HepG2 (cell line): Measurements from ENCODE around the gene PSKH1. TPM values are rescaled to one million over a fixed set of nuclear protein-coding genes. Genes with fewer than 3 reads are reported as not detected.

Experiments
- ADNP ChIP-seq: sonication (generic); formaldehyde crosslinking; IDR thresholded peaks from 2 replicates; pipeline ENCODE4 v1.4.0; 2020; ENCODE audit warnings: missing genetic modification reagents
- BHLHE40 ChIP-seq: IDR thresholded peaks from 2 replicates; pipeline ENCODE4 v1.6.1; 2011; ENCODE audit warnings: low read length, improper control_type of control experiment
- ELK4 ChIP-seq: sonication (generic); formaldehyde crosslinking; IDR thresholded peaks from 2 replicates; pipeline ENCODE4 v1.9.0; 2021; ENCODE audit warnings: missing genetic modification reagents, borderline replicate concordance
- GATAD1 ChIP-seq: IDR thresholded peaks from 2 replicates; pipeline ENCODE4 v1.6.1; 2016; ENCODE audit warnings: missing genetic modification reagents, missing compliant biosample characterization
- GRHL1 ChIP-seq: sonication (generic); formaldehyde crosslinking; conservative IDR thresholded peaks from 2 replicates; pipeline ENCODE4 v1.8.0; 2022; ENCODE audit warnings: missing genetic modification reagents
- HBP1 ChIP-seq: IDR thresholded peaks from 2 replicates; pipeline ENCODE4 v1.6.1; 2016; ENCODE audit warnings: low read depth, control low read depth
- NR0B2 ChIP-seq: sonication (generic); formaldehyde crosslinking; IDR thresholded peaks from 2 replicates; pipeline ENCODE4 v1.4.0; 2020; ENCODE audit warnings: mild to moderate bottlenecking, missing genetic modification reagents
- PCBP2 ChIP-seq: fragments of 200-400 bp; formaldehyde crosslinking; optimal IDR thresholded peaks from 2 replicates; pipeline ENCODE3; 2018; ENCODE audit warnings: low read length, low read depth; ENCODE audit not compliant: poor library complexity, severe bottlenecking
- PRMT3 ChIP-seq: sonication (generic); formaldehyde crosslinking; IDR thresholded peaks from 2 replicates; pipeline ENCODE4 v1.8.1; 2022; ENCODE audit warnings: low read depth, mild to moderate bottlenecking, moderate library complexity, missing genetic modification reagents, borderline replicate concordance
- SCMH1 ChIP-seq: sonication (generic); formaldehyde crosslinking; IDR thresholded peaks from 2 replicates; pipeline ENCODE4 v1.9.0; 2021; ENCODE audit warnings: missing genetic modification reagents, mild to moderate bottlenecking, borderline replicate concordance
- SETDB1 ChIP-seq: sonication (generic); formaldehyde crosslinking; IDR thresholded peaks from 2 replicates; pipeline ENCODE4 v1.5.1; 2020; ENCODE audit warnings: missing genetic modification reagents, mild to moderate bottlenecking, borderline replicate concordance
- SIN3A ChIP-seq: IDR thresholded peaks from 2 replicates; pipeline ENCODE4 v1.6.1; 2011; ENCODE audit warnings: low read depth, mild to moderate bottlenecking, control low read depth, low read length, borderline replicate concordance
- SIX1 ChIP-seq: sonication (generic); formaldehyde crosslinking; IDR thresholded peaks from 2 replicates; pipeline ENCODE4 v1.4.0; 2020; ENCODE audit warnings: missing genetic modification reagents, borderline replicate concordance
- SOX13 ChIP-seq, 3 experiments: fragments of 450-650 bp in 1 of 3; sonication (generic) in 1 of 3; formaldehyde crosslinking in 1 of 3; IDR thresholded peaks in 2 of 3; conservative IDR thresholded peaks in 1 of 3; 2 replicates each; pipeline versions ENCODE4 v1.5.0 to v1.6.1; 2016 to 2020; ENCODE audit warnings: antibody characterized with exemption in 1 of 3, mild to moderate bottlenecking in 1 of 3, missing compliant biosample characterization in 1 of 3, missing genetic modification reagents in 1 of 3, moderate library complexity in 1 of 3
- TBX3 ChIP-seq: fragments of 450-650 bp; IDR thresholded peaks from 2 replicates; pipeline ENCODE4 v1.6.1; 2017; ENCODE audit warnings: antibody characterized with exemption, mild to moderate bottlenecking, inconsistent platforms, borderline replicate concordance
- WIZ ChIP-seq: sonication (generic); formaldehyde crosslinking; IDR thresholded peaks from 2 replicates; pipeline ENCODE4 v1.5.1; 2020; ENCODE audit warnings: mild to moderate bottlenecking, missing genetic modification reagents
- ZBED4 ChIP-seq: sonication (generic); formaldehyde crosslinking; IDR thresholded peaks from 2 replicates; pipeline ENCODE4 v1.4.0; 2020; ENCODE audit warnings: missing genetic modification reagents, borderline replicate concordance
- ZBTB3 ChIP-seq: sonication (generic); formaldehyde crosslinking; IDR thresholded peaks from 2 replicates; pipeline ENCODE4 v1.4.0; 2020; ENCODE audit warnings: low read depth, mild to moderate bottlenecking, moderate library complexity, missing genetic modification reagents, borderline replicate concordance
- ZMYM4 ChIP-seq: sonication (generic); formaldehyde crosslinking; IDR thresholded peaks from 2 replicates; pipeline ENCODE4 v1.8.1; 2023; ENCODE audit warnings: mild to moderate bottlenecking, missing genetic modification reagents
- polyA plus RNA-seq, 8 experiments: library from polyadenylated mRNA; depleted of rRNA in 3 of 8; stranded (reverse) in 7 of 8; unstranded in 1 of 8; fragments of >200 nt; fragmentation: Illumina TruSeq in 4 of 8; extraction: Trizol in 4 of 8; gene quantifications; 2 replicates each; pipeline versions ENCODE4 v1.2.1 to v1.2.3, GENCODE V29; 2011 to 2016; ENCODE audit warnings: low read depth in 4 of 8, missing spikeins in 1 of 8, mixed read lengths in 1 of 8; ENCODE audit not compliant: insufficient read depth in 1 of 8
- total RNA-seq, 5 experiments: library from RNA; depleted of rRNA; stranded (reverse); fragments of >200 nt; fragmentation: Illumina TruSeq; extraction: Trizol; gene quantifications; 2 replicates each; pipeline ENCODE4 v1.2.3, GENCODE V29; 2016; ENCODE audit warnings: low read depth in 1 of 5

The PSKH1 gene
- total and polyA plus RNA-seq, 2 of the 13 experiments (the other 11 are each of a cell fraction or from before 2014, with no cell fraction given): 8.4 to 19.1 TPM

GRCh38 chr16:67969254-67970039, 76.4 kb downstream of the PSKH1 start (continued):
- TF ChIP-seq ADNP (CRISPR knock-in tag) (0 out of 2 replicates have a peak, but pooled peaks have one; percentile 8), GATAD1 (CRISPR knock-in tag) (no peak), WIZ (CRISPR knock-in tag) (no peak), PRMT3 (CRISPR knock-in tag) (no peak), ELK4 (CRISPR knock-in tag) (no peak), BHLHE40 (no peak), SETDB1 (CRISPR knock-in tag) (no peak), SCMH1 (CRISPR knock-in tag) (no peak), ZMYM4 (CRISPR knock-in tag) (peak; percentile 74), SOX13 (IDR thresholded peaks at IDR 0.05) (no peak), SOX13 (CRISPR knock-in tag; conservative IDR thresholded peaks at IDR 0.05 in 1 of 2, IDR thresholded peaks at IDR 0.05 in 1 of 2) (0 out of 4 replicates have a peak, but pooled peaks of 1 of the 2 experiments have one; percentile 20), TBX3 (no peak), PCBP2 (no peak), SIX1 (CRISPR knock-in tag) (no peak), SIN3A (peak; percentile 42; the same call in 1 of the 2 replicates), ZBED4 (CRISPR knock-in tag) (peak; percentile 77; the same call in 1 of the 2 replicates), NR0B2 (CRISPR knock-in tag) (no peak), GRHL1 (no peak), HBP1 (peak; percentile 79), ZBTB3 (CRISPR knock-in tag) (no peak)
